ENCODE results near the gene SEBOX. TPM values are rescaled to one million over a fixed set of nuclear protein-coding genes. Genes with fewer than 3 reads are reported as not detected.
A peak's percentile ranks its signal among the peaks of the same experiment; 100 is the strongest.

SEBOX gene
- total RNA-seq, 1 donor = not detected

DNA sequence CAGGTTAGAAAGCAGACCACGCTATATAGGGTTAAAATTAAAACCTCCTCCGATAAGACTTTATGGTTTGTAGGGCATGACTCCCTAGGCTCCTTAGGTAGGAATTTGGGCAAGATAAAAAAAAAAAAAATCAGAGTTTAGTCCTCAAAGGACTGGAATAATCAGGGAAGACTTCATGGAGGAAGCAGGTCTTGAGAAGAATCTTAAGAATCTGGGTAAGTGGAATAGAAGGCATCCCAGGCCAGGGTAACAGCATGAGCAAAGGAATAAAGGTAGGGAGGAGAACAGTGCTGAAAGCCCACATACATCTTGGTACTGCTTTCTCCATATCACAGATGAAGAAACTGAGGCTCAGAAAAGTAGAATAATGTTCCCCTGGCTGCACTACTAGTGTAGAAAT is 25.6 kb upstream of the SEBOX start:
- TF ChIP-seq, protein P1, sequence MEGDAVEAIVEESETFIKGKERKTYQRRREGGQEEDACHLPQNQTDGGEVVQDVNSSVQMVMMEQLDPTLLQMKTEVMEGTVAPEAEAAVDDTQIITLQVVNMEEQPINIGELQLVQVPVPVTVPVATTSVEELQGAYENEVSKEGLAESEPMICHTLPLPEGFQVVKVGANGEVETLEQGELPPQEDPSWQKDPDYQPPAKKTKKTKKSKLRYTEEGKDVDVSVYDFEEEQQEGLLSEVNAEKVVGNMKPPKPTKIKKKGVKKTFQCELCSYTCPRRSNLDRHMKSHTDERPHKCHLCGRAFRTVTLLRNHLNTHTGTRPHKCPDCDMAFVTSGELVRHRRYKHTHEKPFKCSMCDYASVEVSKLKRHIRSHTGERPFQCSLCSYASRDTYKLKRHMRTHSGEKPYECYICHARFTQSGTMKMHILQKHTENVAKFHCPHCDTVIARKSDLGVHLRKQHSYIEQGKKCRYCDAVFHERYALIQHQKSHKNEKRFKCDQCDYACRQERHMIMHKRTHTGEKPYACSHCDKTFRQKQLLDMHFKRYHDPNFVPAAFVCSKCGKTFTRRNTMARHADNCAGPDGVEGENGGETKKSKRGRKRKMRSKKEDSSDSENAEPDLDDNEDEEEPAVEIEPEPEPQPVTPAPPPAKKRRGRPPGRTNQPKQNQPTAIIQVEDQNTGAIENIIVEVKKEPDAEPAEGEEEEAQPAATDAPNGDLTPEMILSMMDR (IDR thresholded peaks at IDR 0.05; ENCODE audit: extremely low read depth, low read depth, low read length) = no peak
- no peak for DNase-seq (ENCODE audit: insufficient read length, low spot score, missing footprints)
- Histone ChIP-seq H3K4me3 (ENCODE audit: insufficient read depth, low read length) (no peak overlapping the region), H3K79me2 (ENCODE audit: insufficient read depth, low read length) (no peaks in the 10 kb centered on the region), H3K4me1 (ENCODE audit: insufficient read depth, low read length) (peaks cover 4% of the 10 kb centered on the region), H3K4me2 (ENCODE audit: insufficient read depth, low read length) (no peak overlapping the region), H3K36me3 (ENCODE audit: insufficient read depth, low read length) (no peaks in the 10 kb centered on the region), H3K27me3 (ENCODE audit: insufficient read depth, low read length) (no peaks in the 10 kb centered on the region), H3K27ac (ENCODE audit: low read depth, low read length) (no peak overlapping the region), H3K9me3 (ENCODE audit: low read depth, low read length) (no peaks in the 10 kb centered on the region), H2AFZ (ENCODE audit: low read length) (no peak overlapping the region), H4K20me1 (ENCODE audit: insufficient read depth, low read length) (peaks cover 3% of the 10 kb centered on the region)

DNA sequence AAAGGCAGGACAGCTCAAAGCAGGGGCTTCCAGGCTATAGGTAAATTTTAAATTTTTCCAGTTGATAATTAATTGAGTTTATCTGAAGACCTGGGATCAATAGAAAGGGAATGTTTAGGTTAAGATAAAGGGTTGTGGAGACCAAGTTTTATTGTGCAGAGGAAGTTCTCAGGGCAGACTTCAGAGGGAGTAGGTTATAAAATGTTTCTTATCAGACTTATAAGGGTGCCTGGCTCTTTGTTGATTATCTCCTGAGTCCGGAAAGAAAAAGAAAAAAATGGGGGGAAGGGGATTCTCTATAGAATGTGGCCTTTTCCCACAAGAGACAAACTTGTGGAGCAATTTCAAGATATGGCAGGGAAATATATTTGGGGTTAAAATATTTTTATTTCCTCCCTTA is 25.1 kb upstream of the SEBOX start:
- no peak for DNase-seq (ENCODE audit: insufficient read length, low spot score, missing footprints)
- H3K9me3 ChIP-seq (ENCODE audit: low read depth, low read length) = no peaks in the 10 kb centered on the region

DNA sequence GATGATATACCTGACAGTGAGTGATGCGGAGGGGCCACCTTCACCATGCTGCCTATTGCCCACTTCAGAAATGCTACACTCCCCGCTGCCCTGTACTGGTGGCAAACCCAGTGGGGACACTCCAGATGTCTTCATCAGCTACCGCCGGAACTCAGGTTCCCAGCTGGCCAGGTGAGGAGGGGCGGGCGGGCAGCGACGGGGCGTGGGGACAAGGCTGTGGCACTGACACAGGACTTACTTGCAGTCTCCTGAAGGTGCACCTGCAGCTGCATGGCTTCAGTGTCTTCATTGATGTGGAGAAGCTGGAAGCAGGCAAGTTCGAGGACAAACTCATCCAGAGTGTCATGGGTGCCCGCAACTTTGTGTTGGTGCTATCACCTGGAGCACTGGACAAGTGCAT is 23.1 kb upstream of the SEBOX start:
- Histone ChIP-seq H2AFZ (ENCODE audit: low read length) (no peak overlapping the region), H3K36me3 (ENCODE audit: insufficient read depth, low read length) (no peaks in the 10 kb centered on the region), H3K4me3 (ENCODE audit: insufficient read depth, low read length) (no peak overlapping the region), H3K27ac (ENCODE audit: low read depth, low read length) (no peak overlapping the region), H3K79me2 (ENCODE audit: insufficient read depth, low read length) (no peaks in the 10 kb centered on the region), H3K27me3 (ENCODE audit: insufficient read depth, low read length) (no peaks in the 10 kb centered on the region), H3K9me3 (ENCODE audit: low read depth, low read length) (no peaks in the 10 kb centered on the region), H3K4me1 (ENCODE audit: insufficient read depth, low read length) (no peaks in the 10 kb centered on the region), H3K4me2 (ENCODE audit: insufficient read depth, low read length) (no peak overlapping the region), H4K20me1 (ENCODE audit: insufficient read depth, low read length) (peaks cover 3% of the 10 kb centered on the region)
- DNase-seq (ENCODE audit: insufficient read length, low spot score, missing footprints) = no peak
- TF ChIP-seq, protein P1 (IDR thresholded peaks at IDR 0.05; ENCODE audit: extremely low read depth, low read depth, low read length) = no peak

More for the DNA sequence above, 25.1 kb upstream of the SEBOX start:
- no peak overlapping the region for H3K4me2 ChIP-seq (ENCODE audit: insufficient read depth, low read length)
- no peaks in the 10 kb centered on the region for H3K79me2 ChIP-seq (ENCODE audit: insufficient read depth, low read length)
- H3K27me3 ChIP-seq (ENCODE audit: insufficient read depth, low read length) = no peaks in the 10 kb centered on the region
- peaks cover 3% of the 10 kb centered on the region for H4K20me1 ChIP-seq (ENCODE audit: insufficient read depth, low read length)
- no peak overlapping the region for H2AFZ ChIP-seq (ENCODE audit: low read length)
- TF ChIP-seq, protein P1 (IDR thresholded peaks at IDR 0.05; ENCODE audit: extremely low read depth, low read depth, low read length) = no peak
- peaks cover 2% of the 10 kb centered on the region for H3K4me1 ChIP-seq (ENCODE audit: insufficient read depth, low read length)
- H3K27ac ChIP-seq (ENCODE audit: low read depth, low read length) = no peak overlapping the region
- H3K4me3 ChIP-seq (ENCODE audit: insufficient read depth, low read length) = no peak overlapping the region
- H3K36me3 ChIP-seq (ENCODE audit: insufficient read depth, low read length) = no peaks in the 10 kb centered on the region

DNA sequence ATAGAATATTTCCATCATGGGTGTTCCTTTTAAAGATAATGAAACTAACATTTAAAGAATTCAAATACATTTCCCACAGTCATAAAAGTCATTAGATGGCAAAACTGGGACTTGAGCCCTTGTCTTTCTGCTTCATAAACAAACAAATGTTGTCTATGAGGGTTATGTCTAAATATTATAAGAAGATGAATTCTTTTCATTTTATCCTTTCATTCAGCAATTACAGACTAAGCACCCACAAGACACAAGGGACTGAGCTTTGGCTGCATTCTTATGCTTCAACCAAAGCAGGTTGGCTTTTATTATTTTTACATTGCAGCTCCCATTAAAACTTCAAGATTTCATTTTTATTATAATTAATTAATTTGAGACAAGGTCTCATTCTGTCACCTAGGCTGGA is 21.4 kb upstream of the SEBOX start:
- H3K36me3 ChIP-seq (ENCODE audit: insufficient read depth, low read length) = no peaks in the 10 kb centered on the region
- DNase-seq (ENCODE audit: insufficient read length, low spot score, missing footprints) = peak; percentile 41
- TF ChIP-seq, protein P1 (IDR thresholded peaks at IDR 0.05; ENCODE audit: extremely low read depth, low read depth, low read length) = no peak
- no peak overlapping the region for H3K4me2 ChIP-seq (ENCODE audit: insufficient read depth, low read length)
- H2AFZ ChIP-seq (ENCODE audit: low read length) = no peak overlapping the region
- no peak overlapping the region for H3K27ac ChIP-seq (ENCODE audit: low read depth, low read length)
- no peaks in the 10 kb centered on the region for H3K9me3 ChIP-seq (ENCODE audit: low read depth, low read length)
- H3K27me3 ChIP-seq (ENCODE audit: insufficient read depth, low read length) = no peaks in the 10 kb centered on the region
- no peaks in the 10 kb centered on the region for H3K79me2 ChIP-seq (ENCODE audit: insufficient read depth, low read length)
- no peaks in the 10 kb centered on the region for H3K4me1 ChIP-seq (ENCODE audit: insufficient read depth, low read length)
- no peak overlapping the region for H3K4me3 ChIP-seq (ENCODE audit: insufficient read depth, low read length)
- H4K20me1 ChIP-seq (ENCODE audit: insufficient read depth, low read length) = peaks cover 3% of the 10 kb centered on the region

All from osteoblast (primary cell).